ENCODE measurements around the gene SLC49A3.

SLC49A3 gene

DNA sequence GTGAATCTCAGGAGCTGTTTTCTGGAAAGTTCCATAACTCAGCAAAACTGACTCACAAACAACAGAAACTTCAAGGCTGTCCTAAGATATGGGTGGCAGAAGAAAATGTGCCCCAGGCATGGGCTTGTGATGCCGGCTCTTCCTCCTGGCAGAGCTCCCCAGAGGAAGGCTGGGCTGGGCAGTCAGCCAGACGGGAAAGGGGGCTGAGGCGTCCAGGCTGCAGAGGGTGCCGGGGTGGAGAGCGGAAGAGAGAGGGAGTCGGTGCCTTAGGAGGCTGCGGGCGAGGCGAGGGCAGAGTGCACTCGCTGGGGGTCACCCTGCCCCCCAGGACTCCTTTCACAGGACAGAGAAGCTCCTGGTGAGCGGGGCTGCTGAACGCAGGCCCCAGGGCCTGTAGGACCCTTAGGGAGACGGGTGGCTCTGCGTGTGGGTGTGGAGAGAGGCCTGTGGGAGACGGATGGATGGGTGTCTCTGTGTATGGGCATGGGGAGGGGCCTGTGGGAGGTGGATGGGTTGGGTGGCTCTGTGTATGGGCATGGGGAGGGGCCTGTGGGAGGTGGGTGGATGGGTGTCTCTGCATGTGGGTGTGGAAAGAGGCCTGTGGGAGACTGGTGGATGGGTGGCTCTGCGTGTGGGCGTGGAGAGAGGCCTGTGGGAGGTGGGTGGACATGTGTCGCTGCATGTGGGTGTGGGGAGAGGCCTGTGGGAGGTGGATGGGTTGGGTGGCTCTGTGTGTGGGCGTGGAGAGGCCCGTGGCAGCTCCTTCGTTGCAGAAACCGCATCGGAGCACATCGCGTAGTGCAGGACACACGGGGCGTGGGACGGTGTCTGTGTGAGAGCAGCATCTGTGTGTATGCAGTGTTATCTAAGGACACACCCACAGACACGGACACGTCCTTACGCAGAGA lies 32.6 kb upstream of the SLC49A3 start:
- Histone ChIP-seq H3K4me3 (ENCODE audit: extremely low read depth, insufficient read depth, low read length, poor library complexity, severe bottlenecking) (no peak overlapping the region), H3K27ac (ENCODE audit: low read depth, low read length, severe bottlenecking) (no peak overlapping the region), H3K9me3 (ENCODE audit: control insufficient read depth, low read length) (no peaks in the 10 kb centered on the region), H3K36me3 (ENCODE audit: control insufficient read depth, insufficient read depth, low read length) (peaks cover 49% of the 10 kb centered on the region), H3K4me1 (ENCODE audit: control insufficient read depth, insufficient read depth, low read length, poor library complexity, severe bottlenecking) (peaks cover 4% of the 10 kb centered on the region)
- WGBS, 2 experiments (ENCODE audit: insufficient coverage in 2 of 2), result 97% methylated on average over 26 to 31 of the region's 31 CpGs

- H3K4me3 ChIP-seq (ENCODE audit: extremely low read depth, insufficient read depth, low read length, poor library complexity, severe bottlenecking), result no peak overlapping the region
- WGBS, 2 experiments (ENCODE audit: insufficient coverage in 2 of 2), result 92 to 97% methylated on average over 30 to 58 of the region's 59 CpGs
- H3K4me1 ChIP-seq (ENCODE audit: control insufficient read depth, insufficient read depth, low read length, poor library complexity, severe bottlenecking), result no peaks in the 10 kb centered on the region
- H3K36me3 ChIP-seq (ENCODE audit: control insufficient read depth, insufficient read depth, low read length), result peaks cover 49% of the 10 kb centered on the region
- no peak overlapping the region for H3K27ac ChIP-seq (ENCODE audit: low read depth, low read length, severe bottlenecking)
- no peaks in the 10 kb centered on the region for H3K9me3 ChIP-seq (ENCODE audit: control insufficient read depth, low read length)
Measured at GRCh38 chr4:720111-720860, 31.3 kb upstream of the SLC49A3 start.

- Histone ChIP-seq H3K27ac (ENCODE audit: low read depth, low read length, severe bottlenecking) (no peak overlapping the region), H3K36me3 (ENCODE audit: control insufficient read depth, insufficient read depth, low read length) (peaks cover 52% of the 10 kb centered on the region), H3K9me3 (ENCODE audit: control insufficient read depth, low read length) (no peaks in the 10 kb centered on the region), H3K4me1 (ENCODE audit: control insufficient read depth, insufficient read depth, low read length, poor library complexity, severe bottlenecking) (no peaks in the 10 kb centered on the region), H3K4me3 (ENCODE audit: extremely low read depth, insufficient read depth, low read length, poor library complexity, severe bottlenecking) (no peak overlapping the region)
- 95 to 98% methylated on average over 7 of the region's 8 CpGs for WGBS, 2 experiments (ENCODE audit: insufficient coverage in 2 of 2)
Measured at GRCh38 chr4:718460-718859, 29.5 kb upstream of the SLC49A3 start.

DNA sequence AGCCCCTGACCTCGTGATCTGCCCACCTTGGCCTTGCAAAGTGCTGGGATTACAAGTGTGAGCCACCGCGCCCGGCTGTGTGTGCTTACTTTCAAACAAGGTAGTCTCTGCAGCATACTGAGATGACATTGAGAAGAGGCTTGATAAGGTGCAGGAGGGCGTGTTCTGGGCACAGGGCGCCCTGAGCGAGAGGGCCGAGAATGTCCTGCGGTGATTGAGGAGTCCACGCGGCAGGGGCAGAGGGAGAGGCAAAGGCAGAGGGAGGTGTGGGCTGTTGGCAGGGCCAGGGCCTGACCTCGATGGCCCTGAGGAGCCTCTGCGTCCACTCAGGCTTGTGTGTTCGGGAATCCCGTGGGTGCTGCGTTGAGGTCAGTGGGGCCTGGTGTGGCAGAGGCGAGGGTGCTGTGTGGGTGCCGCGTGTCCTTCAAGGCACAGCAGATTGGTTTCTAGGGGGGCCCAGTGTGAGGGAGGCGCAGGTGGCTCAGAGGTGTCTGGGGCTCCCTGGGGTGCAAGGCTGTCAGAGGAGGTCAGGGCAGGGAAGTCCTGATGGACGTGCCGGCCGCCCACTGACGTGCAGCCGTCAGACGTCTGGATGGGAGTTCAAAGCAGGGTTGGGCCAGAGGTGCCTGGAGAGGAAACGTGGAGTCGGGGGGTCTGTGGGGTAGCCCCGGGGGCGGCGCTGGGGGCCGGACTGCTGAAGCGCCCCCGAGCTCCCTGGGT lies 28.8 kb upstream of the SLC49A3 start:
- Histone ChIP-seq H3K4me1 (ENCODE audit: control insufficient read depth, insufficient read depth, low read length, poor library complexity, severe bottlenecking) (no peaks in the 10 kb centered on the region), H3K27ac (ENCODE audit: low read depth, low read length, severe bottlenecking) (no peak overlapping the region), H3K9me3 (ENCODE audit: control insufficient read depth, low read length) (no peaks in the 10 kb centered on the region), H3K4me3 (ENCODE audit: extremely low read depth, insufficient read depth, low read length, poor library complexity, severe bottlenecking) (no peak overlapping the region), H3K36me3 (ENCODE audit: control insufficient read depth, insufficient read depth, low read length) (peaks cover 52% of the 10 kb centered on the region)
- 91 to 96% methylated on average over 27 to 28 of the region's 34 CpGs for WGBS, 2 experiments (ENCODE audit: insufficient coverage in 2 of 2)

DNA sequence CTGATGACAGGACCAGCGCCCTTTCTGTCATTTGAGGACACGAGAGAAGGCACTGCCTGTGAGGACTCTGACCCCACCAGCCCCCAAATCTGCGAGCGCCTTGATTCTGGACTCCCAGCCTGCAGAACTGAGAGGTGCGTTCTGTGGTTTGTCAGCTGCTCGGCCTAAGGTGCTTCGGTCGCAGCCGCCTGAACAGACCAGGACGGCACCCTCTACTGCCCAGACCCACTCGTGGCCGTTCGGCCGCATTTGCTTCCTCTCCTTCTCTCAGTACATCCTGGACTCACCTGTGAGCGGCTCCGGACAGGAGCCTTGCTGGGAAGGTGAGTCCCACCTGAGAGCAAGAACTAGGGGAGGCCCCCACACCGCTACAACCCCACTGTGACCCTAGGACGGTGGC lies 25.1 kb upstream of the SLC49A3 start:
- Histone ChIP-seq H3K27ac (ENCODE audit: low read depth, low read length, severe bottlenecking) (no peak overlapping the region), H3K9me3 (ENCODE audit: control insufficient read depth, low read length) (no peaks in the 10 kb centered on the region), H3K36me3 (ENCODE audit: control insufficient read depth, insufficient read depth, low read length) (peaks cover 60% of the 10 kb centered on the region), H3K4me1 (ENCODE audit: control insufficient read depth, insufficient read depth, low read length, poor library complexity, severe bottlenecking) (no peaks in the 10 kb centered on the region), H3K4me3 (ENCODE audit: extremely low read depth, insufficient read depth, low read length, poor library complexity, severe bottlenecking) (no peak overlapping the region)
- 93 to 96% methylated on average over 18 of the region's 18 CpGs for WGBS, 2 experiments (ENCODE audit: insufficient coverage in 2 of 2)

- 86 to 92% methylated on average over 4 to 5 of the region's 9 CpGs for WGBS, 2 experiments (ENCODE audit: insufficient coverage in 2 of 2)
- H3K27ac ChIP-seq (ENCODE audit: low read depth, low read length, severe bottlenecking), result no peak overlapping the region
- peaks cover 65% of the 10 kb centered on the region for H3K36me3 ChIP-seq (ENCODE audit: control insufficient read depth, insufficient read depth, low read length)
Measured at GRCh38 chr4:712916-713632, 24.1 kb upstream of the SLC49A3 start.

GRCh38 chr4:712093-712492 lies 23.1 kb upstream of the SLC49A3 start:
- Histone ChIP-seq H3K36me3 (ENCODE audit: control insufficient read depth, insufficient read depth, low read length) (peaks cover 67% of the 10 kb centered on the region), H3K4me3 (ENCODE audit: extremely low read depth, insufficient read depth, low read length, poor library complexity, severe bottlenecking) (no peak overlapping the region), H3K4me1 (ENCODE audit: control insufficient read depth, insufficient read depth, low read length, poor library complexity, severe bottlenecking) (peaks cover 2% of the 10 kb centered on the region), H3K27ac (ENCODE audit: low read depth, low read length, severe bottlenecking) (no peak overlapping the region), H3K9me3 (ENCODE audit: control insufficient read depth, low read length) (no peaks in the 10 kb centered on the region)
- no CpG with 5 or more reads among the region's 3 CpGs for WGBS, 2 experiments (ENCODE audit: insufficient coverage in 2 of 2)

More at GRCh38 chr4:712916-713632, 24.1 kb upstream of the SLC49A3 start:
- Histone ChIP-seq H3K9me3 (ENCODE audit: control insufficient read depth, low read length) (no peaks in the 10 kb centered on the region), H3K4me3 (ENCODE audit: extremely low read depth, insufficient read depth, low read length, poor library complexity, severe bottlenecking) (no peak overlapping the region), H3K4me1 (ENCODE audit: control insufficient read depth, insufficient read depth, low read length, poor library complexity, severe bottlenecking) (no peaks in the 10 kb centered on the region)

- Histone ChIP-seq H3K4me3 (ENCODE audit: extremely low read depth, insufficient read depth, low read length, poor library complexity, severe bottlenecking) (no peak overlapping the region), H3K9me3 (ENCODE audit: control insufficient read depth, low read length) (no peaks in the 10 kb centered on the region), H3K36me3 (ENCODE audit: control insufficient read depth, insufficient read depth, low read length) (peaks cover 67% of the 10 kb centered on the region), H3K27ac (ENCODE audit: low read depth, low read length, severe bottlenecking) (no peak overlapping the region), H3K4me1 (ENCODE audit: control insufficient read depth, insufficient read depth, low read length, poor library complexity, severe bottlenecking) (peaks cover 4% of the 10 kb centered on the region)
- 96 to 97% methylated on average over 12 of the region's 13 CpGs for WGBS, 2 experiments (ENCODE audit: insufficient coverage in 2 of 2)
Measured at GRCh38 chr4:710916-711315, 22.0 kb upstream of the SLC49A3 start.

GRCh38 chr4:710116-710515 lies 21.2 kb upstream of the SLC49A3 start:
- H3K36me3 ChIP-seq (ENCODE audit: control insufficient read depth, insufficient read depth, low read length), result peaks cover 67% of the 10 kb centered on the region
- no peak overlapping the region for H3K27ac ChIP-seq (ENCODE audit: low read depth, low read length, severe bottlenecking)
- 93 to 94% methylated on average over 8 of the region's 9 CpGs for WGBS, 2 experiments (ENCODE audit: insufficient coverage in 2 of 2)
- no peak overlapping the region for H3K4me3 ChIP-seq (ENCODE audit: extremely low read depth, insufficient read depth, low read length, poor library complexity, severe bottlenecking)
- no peaks in the 10 kb centered on the region for H3K9me3 ChIP-seq (ENCODE audit: control insufficient read depth, low read length)
- peaks cover 4% of the 10 kb centered on the region for H3K4me1 ChIP-seq (ENCODE audit: control insufficient read depth, insufficient read depth, low read length, poor library complexity, severe bottlenecking)

DNA sequence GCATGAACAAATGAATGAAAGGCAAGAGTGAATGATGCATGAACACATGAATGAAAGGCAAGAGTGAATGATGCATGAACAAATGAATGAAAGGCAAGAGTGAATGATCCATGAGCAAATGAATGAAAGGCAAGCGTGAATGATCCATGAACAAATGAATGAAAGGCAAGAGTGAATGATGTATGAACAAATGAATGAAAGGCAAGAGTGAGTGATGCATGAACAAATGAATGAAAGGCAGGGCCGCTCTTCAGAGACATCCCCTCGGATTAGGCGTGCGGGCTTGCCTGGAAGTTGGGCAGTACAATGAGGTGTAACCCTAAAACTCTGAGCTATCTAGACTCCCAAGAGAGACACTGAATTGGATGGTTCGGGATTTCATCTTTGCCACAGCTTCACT lies 20.4 kb upstream of the SLC49A3 start:
- H3K27ac ChIP-seq (ENCODE audit: low read depth, low read length, severe bottlenecking), result no peak overlapping the region
- no peak overlapping the region for H3K4me3 ChIP-seq (ENCODE audit: extremely low read depth, insufficient read depth, low read length, poor library complexity, severe bottlenecking)
- WGBS, 2 experiments (ENCODE audit: insufficient coverage in 2 of 2), result 95 to 96% methylated on average over 6 of the region's 6 CpGs

More for the DNA sequence above, 20.4 kb upstream of the SLC49A3 start:
- Histone ChIP-seq H3K9me3 (ENCODE audit: control insufficient read depth, low read length) (no peaks in the 10 kb centered on the region), H3K4me1 (ENCODE audit: control insufficient read depth, insufficient read depth, low read length, poor library complexity, severe bottlenecking) (peaks cover 4% of the 10 kb centered on the region), H3K36me3 (ENCODE audit: control insufficient read depth, insufficient read depth, low read length) (peaks cover 64% of the 10 kb centered on the region)

Data from mesodermal cell (in vitro differentiated cells).